Activated T-cell treated with anti-CD3 and anti-CD28 coated beads, Interleukin-2, amount 50 U/mL, for 4 hours (primary cell): Measurements from ENCODE around the gene TEKT1. TPM values are rescaled to one million over a fixed set of nuclear protein-coding genes. Genes with fewer than 3 reads are reported as not detected.

ENCODE experiments used
- ATAC-seq, 2 donors: fragments of 200-7000 bp; cut with Tn5 transposase; one replicate each; pipeline ENCODE4 v1.10.0; 2021
- DNase-seq: peaks from one replicate; pipeline ENCODE4 v3.0.0-alpha.2; 2020
- H3K27me3 Mint-ChIP-seq: one replicate; pipeline ENCODE4 v1.8.0; 2021; ENCODE audit warnings: low read depth, mixed read lengths
- H3K36me3 Mint-ChIP-seq: one replicate; pipeline ENCODE4 v1.8.0; 2022; ENCODE audit warnings: mixed read lengths; ENCODE audit not compliant: insufficient read depth
- H3K4me1 Mint-ChIP-seq: one replicate; pipeline ENCODE4 v1.8.0; 2021; ENCODE audit warnings: low read depth, mixed read lengths
- H3K4me3 Mint-ChIP-seq: one replicate; pipeline ENCODE4 v1.8.0; 2021; ENCODE audit warnings: mild to moderate bottlenecking, moderate library complexity, mixed read lengths
- H3K9me3 Mint-ChIP-seq: one replicate; pipeline ENCODE4 v1.8.0; 2021; ENCODE audit warnings: mixed read lengths
- total RNA-seq, 3 donors: library from RNA; stranded (reverse); gene quantifications; one replicate each; pipeline ENCODE4 v1.2.1, GENCODE V29; 2021

TEKT1 gene
- total RNA-seq, 3 donors from 2014 or later, result not detected

GRCh38 chr17:6761779-6762178 lies 69.8 kb downstream of the TEKT1 start:
- Mint-ChIP-seq H3K36me3 (peaks cover 80% of the 10 kb centered on the region), H3K9me3 (peaks cover 14% of the 10 kb centered on the region), H3K27me3 (no peaks in the 10 kb centered on the region), H3K4me3 (no peak overlapping the region), H3K4me1 (peaks cover 23% of the 10 kb centered on the region)
- no peak for ATAC-seq
- DNase-seq, result no peak

DNA sequence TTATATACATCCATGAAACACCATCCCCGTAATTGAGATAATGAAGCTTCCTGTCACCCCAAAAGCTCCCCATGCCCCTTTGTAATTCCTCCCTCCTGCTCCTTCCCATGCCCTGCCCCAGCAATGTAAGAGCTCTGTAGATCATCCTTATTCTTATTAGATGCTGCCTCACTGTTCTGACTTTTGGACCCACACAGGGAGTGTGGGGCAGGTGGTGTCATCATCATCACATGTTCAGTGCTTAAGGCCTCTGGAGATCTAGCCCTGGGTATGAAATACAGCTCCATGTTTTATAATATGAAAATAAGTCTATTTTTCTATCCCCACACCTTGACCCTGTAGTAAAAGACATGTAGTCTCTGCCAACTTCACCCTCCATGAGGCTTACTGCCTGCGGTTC lies 73.8 kb downstream of the TEKT1 start:
- H3K27me3 Mint-ChIP-seq, result no peaks in the 10 kb centered on the region
- no peaks in the 10 kb centered on the region for H3K9me3 Mint-ChIP-seq
- H3K36me3 Mint-ChIP-seq, result peaks cover 42% of the 10 kb centered on the region
- H3K4me1 Mint-ChIP-seq, result peaks cover 39% of the 10 kb centered on the region
- ATAC-seq, result no peak
- peak overlapping the region; percentile 72 for H3K4me3 Mint-ChIP-seq
- DNase-seq, result no peak

GRCh38 chr17:6756425-6757031 lies 75.0 kb downstream of the TEKT1 start:
- ATAC-seq, result peak in 1 of 2 donors; percentile 32
- H3K27me3 Mint-ChIP-seq, result no peaks in the 10 kb centered on the region

GRCh38 chr17:6755731-6756184 lies 75.8 kb downstream of the TEKT1 start, which contains the start of gene XAF1:
Gene XAF1 (plus strand): TSS chr17:6756046. CDS start chr17:6756079, 33 bp downstream.
- DNase-seq (peak; percentile 40), ATAC-seq (peak; percentile 71 to 73)
- Mint-ChIP-seq H3K4me1 (peaks cover 44% of the 10 kb centered on the region), H3K27me3 (no peaks in the 10 kb centered on the region), H3K36me3 (peaks cover 28% of the 10 kb centered on the region), H3K9me3 (no peaks in the 10 kb centered on the region), H3K4me3 (peak within 1 kb of the TSS; percentile 89)

More at GRCh38 chr17:6756425-6757031, 75.0 kb downstream of the TEKT1 start:
- H3K4me3 Mint-ChIP-seq, result peak overlapping the region; percentile 89
- H3K36me3 Mint-ChIP-seq, result peaks cover 32% of the 10 kb centered on the region
- H3K9me3 Mint-ChIP-seq, result no peaks in the 10 kb centered on the region
- DNase-seq, result no peak
- peaks cover 44% of the 10 kb centered on the region for H3K4me1 Mint-ChIP-seq

DNA sequence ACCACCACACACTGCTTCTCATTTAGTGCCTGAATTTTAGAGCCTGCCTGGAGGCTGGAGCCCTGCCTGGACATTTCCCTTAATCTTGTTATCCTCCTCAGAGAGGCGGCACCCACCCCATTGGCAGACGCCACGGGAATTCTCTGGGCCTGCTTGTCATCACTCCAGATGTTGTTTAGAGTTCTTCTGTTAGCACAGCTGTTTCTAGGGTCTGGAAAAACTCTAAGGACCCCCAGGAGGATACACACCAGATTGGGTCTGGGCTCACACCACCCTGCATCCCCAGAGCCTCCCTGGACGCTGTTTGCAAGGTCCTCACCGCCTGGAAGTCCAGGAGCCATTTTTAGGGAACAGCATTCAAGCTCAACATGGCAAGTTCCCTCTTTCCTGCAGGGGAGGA lies 76.2 kb downstream of the TEKT1 start:
- DNase-seq (no peak), ATAC-seq (no peak)
- no peaks in the 10 kb centered on the region for H3K9me3 Mint-ChIP-seq
- no peaks in the 10 kb centered on the region for H3K27me3 Mint-ChIP-seq
- H3K4me3 Mint-ChIP-seq, result peak overlapping the region; percentile 89
- peaks cover 44% of the 10 kb centered on the region for H3K4me1 Mint-ChIP-seq
- H3K36me3 Mint-ChIP-seq, result peaks cover 24% of the 10 kb centered on the region

GRCh38 chr17:6753546-6753945 lies 78.0 kb downstream of the TEKT1 start:
- H3K9me3 Mint-ChIP-seq, result peaks cover 3% of the 10 kb centered on the region
- peaks cover 40% of the 10 kb centered on the region for H3K4me1 Mint-ChIP-seq
- no peak overlapping the region for H3K4me3 Mint-ChIP-seq
- H3K36me3 Mint-ChIP-seq, result peaks cover 12% of the 10 kb centered on the region
- no peak for DNase-seq
- H3K27me3 Mint-ChIP-seq, result no peaks in the 10 kb centered on the region
- ATAC-seq, result no peak

GRCh38 chr17:6753006-6753445 lies 78.5 kb downstream of the TEKT1 start:
- peak in 1 of 2 donors; percentile 25 for ATAC-seq
- H3K4me1 Mint-ChIP-seq, result peaks cover 34% of the 10 kb centered on the region

GRCh38 chr17:6752068-6752909 lies 79.2 kb downstream of the TEKT1 start:
- DNase-seq (no peak), ATAC-seq (no peak)
- Mint-ChIP-seq H3K27me3 (no peaks in the 10 kb centered on the region), H3K4me1 (peaks cover 28% of the 10 kb centered on the region), H3K9me3 (peaks cover 3% of the 10 kb centered on the region), H3K36me3 (peaks cover 1% of the 10 kb centered on the region), H3K4me3 (no peak overlapping the region)

More at GRCh38 chr17:6753006-6753445, 78.5 kb downstream of the TEKT1 start:
- peaks cover 7% of the 10 kb centered on the region for H3K36me3 Mint-ChIP-seq
- H3K4me3 Mint-ChIP-seq, result no peak overlapping the region
- DNase-seq, result peak; percentile 43
- peaks cover 3% of the 10 kb centered on the region for H3K9me3 Mint-ChIP-seq
- H3K27me3 Mint-ChIP-seq, result no peaks in the 10 kb centered on the region

GRCh38 chr17:6749519-6749918 lies 82.0 kb downstream of the TEKT1 start:
- no peak overlapping the region for H3K4me3 Mint-ChIP-seq
- peaks cover 9% of the 10 kb centered on the region for H3K4me1 Mint-ChIP-seq
- ATAC-seq (no peak), DNase-seq (no peak)
- peaks cover 5% of the 10 kb centered on the region for H3K27me3 Mint-ChIP-seq
- peaks cover 3% of the 10 kb centered on the region for H3K9me3 Mint-ChIP-seq
- no peaks in the 10 kb centered on the region for H3K36me3 Mint-ChIP-seq

GRCh38 chr17:6748617-6749016 lies 82.9 kb downstream of the TEKT1 start:
- H3K27me3 Mint-ChIP-seq, result peaks cover 10% of the 10 kb centered on the region
- no peak for ATAC-seq

More at GRCh38 chr17:6748617-6749016, 82.9 kb downstream of the TEKT1 start:
- peaks cover 9% of the 10 kb centered on the region for H3K4me1 Mint-ChIP-seq
- no peaks in the 10 kb centered on the region for H3K36me3 Mint-ChIP-seq
- H3K9me3 Mint-ChIP-seq, result peaks cover 3% of the 10 kb centered on the region
- DNase-seq, result no peak
- H3K4me3 Mint-ChIP-seq, result no peak overlapping the region

Other genes with a start within 250 kb of the TEKT1 start
- gene KIAA0753, start 191.0 kb downstream of the TEKT1 start, total RNA-seq, result 10 to 100 TPM; 16.9 to 19.2 (median 17.1) TPM
- gene TXNDC17, start 190.7 kb downstream of the TEKT1 start, total RNA-seq, result 100 to 1,000 TPM; 107 to 122 (median 108) TPM
- gene MED31, start 180.1 kb downstream of the TEKT1 start, total RNA-seq, result 10 to 100 TPM; 20.6 to 28.1 (median 25.2) TPM
- 1 to 10 TPM in 2 of 3 donors, under 1 TPM in 1; 0.90 to 1.8 (median 1.1) TPM for gene C17orf100, start 180.0 kb downstream of the TEKT1 start, total RNA-seq
- under 1 TPM in 1 of 3 donors, not detected in 2; 0.13 TPM for gene SLC13A5, start 118.4 kb downstream of the TEKT1 start, total RNA-seq
- 10 to 100 TPM in 1 of 3 donors, 1 to 10 TPM in 2; 3.9 to 10.1 (median 7.8) TPM for gene XAF1, start 75.7 kb downstream of the TEKT1 start, total RNA-seq
- not detected for gene FBXO39, start 55.5 kb downstream of the TEKT1 start, total RNA-seq
- gene ALOX12, start 164.3 kb upstream of the TEKT1 start, total RNA-seq, result not detected
- 100 to 1,000 TPM; 138 to 150 (median 139) TPM for gene RNASEK, start 180.9 kb upstream of the TEKT1 start, total RNA-seq
- gene BCL6B, start 191.3 kb upstream of the TEKT1 start, total RNA-seq, result under 1 TPM; 0.21 to 0.41 (median 0.25) TPM
- gene SLC16A13, start 204.3 kb upstream of the TEKT1 start, total RNA-seq, result 1 to 10 TPM; 5.7 to 7.0 (median 6.7) TPM
- 1 to 10 TPM in 2 of 3 donors, under 1 TPM in 1; 0.63 to 1.3 (median 1.1) TPM for gene SLC16A11, start 212.4 kb upstream of the TEKT1 start, total RNA-seq
- gene CLEC10A, start 248.5 kb upstream of the TEKT1 start, total RNA-seq, result not detected